ENCODE results near the gene WASHC4.

The WASHC4 gene

GRCh38 chr12:105212438-105212837, 104.9 kb downstream of the WASHC4 start:
- no peak for DNase-seq

DNA sequence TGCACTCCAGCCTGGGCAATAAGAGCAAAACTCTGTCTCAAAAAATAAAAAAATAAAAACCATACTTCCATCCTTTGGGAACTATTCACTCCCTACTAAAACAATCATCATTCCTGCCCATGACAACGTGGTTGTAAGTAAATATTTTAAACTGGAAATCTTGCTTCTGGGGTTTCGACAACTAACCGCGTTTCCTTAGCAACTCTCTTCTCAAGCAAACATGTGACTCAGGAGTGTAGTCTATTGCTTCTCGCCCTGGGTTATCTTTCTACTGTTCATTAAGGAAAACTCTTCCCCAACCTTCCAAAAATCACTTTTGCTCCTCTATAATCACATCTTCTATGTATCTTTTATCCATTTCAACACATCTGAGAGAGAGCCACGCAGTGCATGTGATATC, 106.6 kb downstream of the WASHC4 start:
- no peak for DNase-seq

- DNase-seq: no peak
Observed at GRCh38 chr12:105214670-105215375, 107.3 kb downstream of the WASHC4 start.

DNA sequence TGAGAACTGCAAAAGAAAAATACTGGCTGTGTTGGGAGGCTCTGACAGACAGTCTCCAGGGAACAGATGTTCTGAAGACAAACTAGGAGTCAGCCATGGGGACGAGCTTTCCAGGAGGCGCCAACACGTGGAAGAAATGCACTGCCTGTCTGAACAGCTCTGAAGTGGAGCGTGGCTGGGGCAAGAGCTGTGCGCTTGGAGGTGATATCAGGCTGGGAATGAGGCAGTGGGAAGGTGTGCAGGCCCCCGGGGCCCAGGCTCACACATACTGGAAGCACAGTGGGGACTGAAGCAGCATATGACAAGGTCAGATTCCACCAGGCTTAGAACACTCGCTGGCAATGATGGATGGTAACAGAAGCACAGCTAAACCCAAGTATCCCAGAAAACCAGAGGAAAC, 110.9 kb downstream of the WASHC4 start:
- no peak for DNase-seq
